ENCODE measurements around the gene TAS1R3.

TAS1R3 gene

GRCh38 chr1:1340185-1340584 lies 9.1 kb downstream of the TAS1R3 start:
- DNase-seq (ENCODE audit: low read depth) = no peak

- DNase-seq (ENCODE audit: low read depth) = no peak
These were observed 9.9 kb downstream of the TAS1R3 start for GRCh38 chr1:1340791-1341548.

GRCh38 chr1:1341549-1342021 lies 10.5 kb downstream of the TAS1R3 start:
- no peak for DNase-seq (ENCODE audit: low read depth)

GRCh38 chr1:1342061-1342562 lies 11.0 kb downstream of the TAS1R3 start:
- no peak for DNase-seq (ENCODE audit: low read depth)

GRCh38 chr1:1342584-1343115 lies 11.6 kb downstream of the TAS1R3 start:
- no peak for DNase-seq (ENCODE audit: low read depth)

- DNase-seq (ENCODE audit: low read depth) = no peak
These were observed 12.8 kb downstream of the TAS1R3 start for GRCh38 chr1:1343811-1344421.

GRCh38 chr1:1344655-1345361 lies 13.7 kb downstream of the TAS1R3 start:
- no peak for DNase-seq (ENCODE audit: low read depth)

- DNase-seq (ENCODE audit: low read depth) = no peak
These were observed 14.3 kb downstream of the TAS1R3 start for GRCh38 chr1:1345384-1345783.

GRCh38 chr1:1345860-1346500 lies 14.9 kb downstream of the TAS1R3 start:
- DNase-seq (ENCODE audit: low read depth) = no peak

GRCh38 chr1:1346501-1346890 lies 15.4 kb downstream of the TAS1R3 start:
- DNase-seq (ENCODE audit: low read depth) = no peak

- no peak for DNase-seq (ENCODE audit: low read depth)
These were observed 16.0 kb downstream of the TAS1R3 start for GRCh38 chr1:1347026-1347595.

- no peak for DNase-seq (ENCODE audit: low read depth)
These were observed 16.8 kb downstream of the TAS1R3 start for GRCh38 chr1:1347663-1348419.

GRCh38 chr1:1348420-1349255 lies 17.6 kb downstream of the TAS1R3 start:
- DNase-seq (ENCODE audit: low read depth) = no peak

- DNase-seq (ENCODE audit: low read depth) = peak; percentile 55
These were observed 18.4 kb downstream of the TAS1R3 start, which contains the start of gene DVL1 for GRCh38 chr1:1349256-1350012. DVL1 (minus strand) TSS chr1:1349418; CDS start chr1:1349065, 353 bp downstream.

GRCh38 chr1:1351511-1352427 lies 20.7 kb downstream of the TAS1R3 start:
- DNase-seq (ENCODE audit: low read depth) = no peak

GRCh38 chr1:1352786-1353388 lies 21.8 kb downstream of the TAS1R3 start:
- DNase-seq (ENCODE audit: low read depth) = no peak

- no peak for DNase-seq (ENCODE audit: low read depth)
These were observed 22.5 kb downstream of the TAS1R3 start for GRCh38 chr1:1353389-1354151.

Measured in activated gamma-delta T cell treated with anti-CD3 and anti-CD28 coated beads, Interleukin-2, amount 50 U/mL, for 16 hours (primary cell).